ENCODE measurements around the gene PLA2R1.

Gene PLA2R1

GRCh38 chr2:159922563-159922962 lies 139.9 kb downstream of the PLA2R1 start:
- no peak for DNase-seq

GRCh38 chr2:159921752-159922404 lies 140.5 kb downstream of the PLA2R1 start:
- DNase-seq = no peak

- no peak for DNase-seq
These were observed 145.9 kb downstream of the PLA2R1 start for GRCh38 chr2:159916511-159916910.

- no peak for DNase-seq
These were observed 148.5 kb downstream of the PLA2R1 start for GRCh38 chr2:159913900-159914299.

GRCh38 chr2:159912580-159912979 lies 149.8 kb downstream of the PLA2R1 start:
- no peak for DNase-seq

- DNase-seq = no peak
These were observed 151.5 kb downstream of the PLA2R1 start for GRCh38 chr2:159910951-159911350.

- DNase-seq = no peak
These were observed 153.8 kb downstream of the PLA2R1 start for GRCh38 chr2:159908623-159909022.

GRCh38 chr2:159907909-159908308 lies 154.5 kb downstream of the PLA2R1 start:
- DNase-seq = no peak

- DNase-seq = no peak
These were observed 156.3 kb downstream of the PLA2R1 start for GRCh38 chr2:159905926-159906714.

- no peak for DNase-seq
These were observed 157.5 kb downstream of the PLA2R1 start for GRCh38 chr2:159904959-159905305.

GRCh38 chr2:159904127-159904958 lies 158.1 kb downstream of the PLA2R1 start, which contains the start of gene LY75:
Gene LY75 (minus strand): TSS chr2:159904756.
- no peak for DNase-seq

GRCh38 chr2:159903443-159904126 lies 158.8 kb downstream of the PLA2R1 start:
- DNase-seq = no peak

- no peak for DNase-seq
These were observed 159.7 kb downstream of the PLA2R1 start for GRCh38 chr2:159902722-159903121.

GRCh38 chr2:159900343-159900742 lies 162.1 kb downstream of the PLA2R1 start:
- no peak for DNase-seq

GRCh38 chr2:159898441-159898840 lies 164.0 kb downstream of the PLA2R1 start:
- no peak for DNase-seq

GRCh38 chr2:159897720-159898119 lies 164.7 kb downstream of the PLA2R1 start:
- DNase-seq = no peak

GRCh38 chr2:159897081-159897480 lies 165.3 kb downstream of the PLA2R1 start:
- DNase-seq = no peak

GRCh38 chr2:159895258-159896065 lies 167.0 kb downstream of the PLA2R1 start:
- no peak for DNase-seq

GRCh38 chr2:159894145-159894838 lies 168.1 kb downstream of the PLA2R1 start:
- no peak for DNase-seq

GRCh38 chr2:159892990-159893810 lies 169.2 kb downstream of the PLA2R1 start:
- DNase-seq = no peak
